ENCODE data around the gene VRK2. TPM values are rescaled to one million over a fixed set of nuclear protein-coding genes. Genes with fewer than 3 reads are reported as not detected.
A peak's percentile ranks its signal among the peaks of the same experiment; 100 is the strongest.

Gene VRK2
- polyA plus RNA-seq, 1 donor from 2014 or later = 0.45 TPM

- Histone ChIP-seq H3K36me3 (ENCODE audit: insufficient read depth, low read length) (no peaks in the 10 kb centered on the region), H3K79me2 (replicated peaks; ENCODE audit: insufficient read depth, low read length) (no peaks in the 10 kb centered on the region), H3K27ac (ENCODE audit: low read length) (peak overlapping the region; percentile 46), H3K9me3 (ENCODE audit: low read length) (no peaks in the 10 kb centered on the region), H3K9me2 (ENCODE audit: insufficient read depth, low read length) (no peaks in the 10 kb centered on the region), H3K9ac (ENCODE audit: low read length) (no peak overlapping the region), H3K4me2 (ENCODE audit: low read length) (peak overlapping the region; percentile 23), H3K27me3 (ENCODE audit: insufficient read depth, low read depth, low read length) (no peaks in the 10 kb centered on the region), H4K20me1 (ENCODE audit: insufficient read depth) (no peaks in the 10 kb centered on the region), H3F3A (ENCODE audit: insufficient read depth, low read length, poor library complexity, severe bottlenecking) (no peaks in the 10 kb centered on the region), H2AFZ (ENCODE audit: low read depth, low read length) (no peak overlapping the region), H3K4me3 (ENCODE audit: low read length) (peak overlapping the region; percentile 21)
- TF ChIP-seq MXI1 (conservative IDR thresholded peaks at IDR 0.05; ENCODE audit: poor library complexity, severe bottlenecking) = no peak
- TF ChIP-seq EZH2 (IDR thresholded peaks at IDR 0.05; ENCODE audit: borderline replicate concordance, insufficient read depth, low read length, poor library complexity, severe bottlenecking) = no peak
- no peak for TF ChIP-seq RAD21 (conservative IDR thresholded peaks at IDR 0.05)
- TF ChIP-seq POLR2AphosphoS5 (IDR thresholded peaks at IDR 0.05) = peak; percentile 26
- no peak for TF ChIP-seq TAF1 (IDR thresholded peaks at IDR 0.05; ENCODE audit: low read depth)
- no peak for TF ChIP-seq CTCF (IDR thresholded peaks at IDR 0.05; ENCODE audit: poor library complexity, severe bottlenecking)
Measured at GRCh38 chr2:58194458-58194857, 147.9 kb downstream of the VRK2 start.

- Histone ChIP-seq H2AFZ (ENCODE audit: low read depth, low read length) (no peak overlapping the region), H3K9ac (ENCODE audit: low read length) (no peak overlapping the region), H3F3A (ENCODE audit: insufficient read depth, low read length, poor library complexity, severe bottlenecking) (no peaks in the 10 kb centered on the region), H4K20me1 (ENCODE audit: insufficient read depth) (no peaks in the 10 kb centered on the region), H3K4me2 (ENCODE audit: low read length) (no peak overlapping the region), H3K27ac (ENCODE audit: low read length) (no peak overlapping the region), H3K36me3 (ENCODE audit: insufficient read depth, low read length) (no peaks in the 10 kb centered on the region), H3K9me3 (ENCODE audit: low read length) (no peaks in the 10 kb centered on the region), H3K79me2 (replicated peaks; ENCODE audit: insufficient read depth, low read length) (no peaks in the 10 kb centered on the region), H3K4me3 (ENCODE audit: low read length) (no peak overlapping the region), H3K9me2 (ENCODE audit: insufficient read depth, low read length) (no peaks in the 10 kb centered on the region), H3K27me3 (ENCODE audit: insufficient read depth, low read depth, low read length) (no peaks in the 10 kb centered on the region)
- no peak for TF ChIP-seq SMC3 (conservative IDR thresholded peaks at IDR 0.05; ENCODE audit: poor library complexity)
- TF ChIP-seq POLR2AphosphoS5 (IDR thresholded peaks at IDR 0.05) = no peak
- no peak for TF ChIP-seq EP300 (conservative IDR thresholded peaks at IDR 0.05; ENCODE audit: poor library complexity, severe bottlenecking)
- no peak for TF ChIP-seq REST (IDR thresholded peaks at IDR 0.05; ENCODE audit: borderline replicate concordance)
- TF ChIP-seq TAF1 (IDR thresholded peaks at IDR 0.05; ENCODE audit: low read depth) = no peak
- no peak for TF ChIP-seq CTCF (IDR thresholded peaks at IDR 0.05; ENCODE audit: poor library complexity, severe bottlenecking)
- TF ChIP-seq EZH2 (IDR thresholded peaks at IDR 0.05; ENCODE audit: borderline replicate concordance, insufficient read depth, low read length, poor library complexity, severe bottlenecking) = no peak
- TF ChIP-seq RAD21 (conservative IDR thresholded peaks at IDR 0.05) = no peak
- no peak for TF ChIP-seq MXI1 (conservative IDR thresholded peaks at IDR 0.05; ENCODE audit: poor library complexity, severe bottlenecking)
Measured at GRCh38 chr2:58195662-58196061, 149.1 kb downstream of the VRK2 start.
